Hair follicular keratinocyte (primary cell): ENCODE measurements around the gene MRPL39. TPM values are rescaled to one million over a fixed set of nuclear protein-coding genes. Genes with fewer than 3 reads are reported as not detected.

Experiments used
- total RNA-seq: library from RNA; depleted of rRNA; stranded (reverse); fragments of >200 nt; gene quantifications from 2 replicates; pipeline ENCODE4 v1.2.3, GENCODE V29; 2015

The MRPL39 gene
- total RNA-seq = 62.6 and 70.2 TPM in 2 replicates

GRCh38 chr21:25607151-25608043 is at the start of gene MRPL39:
Gene MRPL39 (minus strand): TSS chr21:25607481. CDS start chr21:25607475, 6 bp downstream.

GRCh38 chr21:25638660-25639550 is 31.6 kb upstream of the MRPL39 start, which contains the start of gene JAM2:
Gene JAM2 (plus strand): TSS chr21:25639258. CDS start chr21:25639822, 564 bp downstream.

Other genes with a start within 250 kb of the MRPL39 start
- gene JAM2, start 31.8 kb upstream of the MRPL39 start, total RNA-seq = 0.04 TPM in 1 of 2 replicates, not detected in the other
- 53.9 and 72.2 TPM in 2 replicates for gene ATP5PF, start 127.4 kb upstream of the MRPL39 start, total RNA-seq
- 9.1 and 9.7 TPM in 2 replicates for gene GABPA, start 127.5 kb upstream of the MRPL39 start, total RNA-seq